ENCODE measurements around the gene MYOD1.

MYOD1 gene

DNA sequence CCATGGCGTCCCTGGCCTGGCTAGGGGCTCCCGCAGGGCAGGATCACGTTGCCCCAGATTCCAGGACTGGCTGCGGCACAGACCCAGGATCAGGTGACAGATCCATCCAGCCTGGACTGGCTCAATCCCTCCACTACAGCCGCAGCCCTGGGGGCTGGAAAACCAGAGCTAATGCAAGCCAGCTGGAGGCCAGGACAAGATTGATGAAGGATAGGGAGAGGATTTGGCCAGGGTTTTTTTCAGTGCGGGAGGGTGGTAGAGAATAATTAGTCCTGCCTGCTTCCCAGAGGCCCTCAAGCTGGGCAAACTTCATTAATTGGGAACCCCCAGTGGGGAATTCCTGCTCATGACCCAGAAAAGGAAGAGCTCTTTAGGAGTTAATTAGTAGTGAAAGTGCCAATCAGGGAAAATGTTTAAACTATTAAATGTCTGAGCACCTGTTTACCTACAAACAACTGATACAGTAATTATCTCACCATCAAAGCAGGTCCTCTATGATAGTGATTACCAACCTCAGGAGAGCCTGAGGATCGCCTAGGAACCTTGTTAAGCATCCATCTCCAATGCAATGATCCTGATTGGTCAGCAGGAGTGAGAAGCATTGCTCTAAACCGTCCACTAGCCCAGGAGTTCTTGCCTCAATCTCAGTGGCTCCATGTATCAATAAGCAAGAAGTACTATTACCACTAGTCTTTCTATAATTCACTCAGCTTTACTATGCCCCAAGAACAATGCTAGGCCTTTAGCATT is 33.0 kb upstream of the MYOD1 start:
- DNase-seq (ENCODE audit: low read depth): peak; percentile 49
- TF ChIP-seq, protein P1, sequence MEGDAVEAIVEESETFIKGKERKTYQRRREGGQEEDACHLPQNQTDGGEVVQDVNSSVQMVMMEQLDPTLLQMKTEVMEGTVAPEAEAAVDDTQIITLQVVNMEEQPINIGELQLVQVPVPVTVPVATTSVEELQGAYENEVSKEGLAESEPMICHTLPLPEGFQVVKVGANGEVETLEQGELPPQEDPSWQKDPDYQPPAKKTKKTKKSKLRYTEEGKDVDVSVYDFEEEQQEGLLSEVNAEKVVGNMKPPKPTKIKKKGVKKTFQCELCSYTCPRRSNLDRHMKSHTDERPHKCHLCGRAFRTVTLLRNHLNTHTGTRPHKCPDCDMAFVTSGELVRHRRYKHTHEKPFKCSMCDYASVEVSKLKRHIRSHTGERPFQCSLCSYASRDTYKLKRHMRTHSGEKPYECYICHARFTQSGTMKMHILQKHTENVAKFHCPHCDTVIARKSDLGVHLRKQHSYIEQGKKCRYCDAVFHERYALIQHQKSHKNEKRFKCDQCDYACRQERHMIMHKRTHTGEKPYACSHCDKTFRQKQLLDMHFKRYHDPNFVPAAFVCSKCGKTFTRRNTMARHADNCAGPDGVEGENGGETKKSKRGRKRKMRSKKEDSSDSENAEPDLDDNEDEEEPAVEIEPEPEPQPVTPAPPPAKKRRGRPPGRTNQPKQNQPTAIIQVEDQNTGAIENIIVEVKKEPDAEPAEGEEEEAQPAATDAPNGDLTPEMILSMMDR (conservative IDR thresholded peaks at IDR 0.05; ENCODE audit: low read length): no peak
- no peak overlapping the region for H3K4me3 ChIP-seq (ENCODE audit: low read length)

DNA sequence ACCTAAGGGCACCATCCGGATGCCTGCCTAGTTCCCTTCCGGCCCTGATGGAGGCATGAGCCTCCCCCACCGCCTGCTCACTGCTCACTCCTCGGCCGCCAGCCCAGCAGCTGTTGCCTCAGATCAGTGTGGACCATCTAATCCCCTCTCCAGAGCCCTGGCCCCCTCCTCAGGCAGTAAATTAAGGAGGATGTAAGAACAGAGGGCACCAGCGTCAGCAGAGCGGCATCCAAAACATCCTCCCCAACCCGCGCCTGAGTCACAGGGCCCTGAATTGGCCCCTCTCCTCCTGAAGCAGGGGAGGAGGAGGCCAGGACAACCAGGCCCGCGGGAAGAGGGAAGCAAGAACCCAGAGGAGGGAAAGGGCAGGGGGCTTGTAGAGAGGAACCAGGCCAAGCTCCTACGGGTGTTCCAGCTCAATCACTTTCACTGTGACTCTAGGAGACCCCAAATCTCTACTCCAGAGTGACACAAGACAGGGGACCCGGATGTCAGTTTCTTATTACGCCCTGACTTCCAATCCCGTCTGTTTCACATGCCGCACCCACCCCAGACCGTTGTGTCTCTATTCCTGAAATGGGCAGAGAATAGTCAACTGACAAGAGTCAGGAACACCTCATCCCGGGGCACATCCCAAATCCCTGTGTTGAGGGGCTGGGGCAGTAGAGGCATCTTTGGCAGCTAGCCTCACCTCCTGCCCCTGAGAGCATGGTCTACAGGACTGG is 31.3 kb upstream of the MYOD1 start:
- TF ChIP-seq, protein P1 (conservative IDR thresholded peaks at IDR 0.05; ENCODE audit: low read length): no peak
- no peak overlapping the region for H3K4me3 ChIP-seq (ENCODE audit: low read length)
- DNase-seq (ENCODE audit: low read depth): peak; percentile 54

DNA sequence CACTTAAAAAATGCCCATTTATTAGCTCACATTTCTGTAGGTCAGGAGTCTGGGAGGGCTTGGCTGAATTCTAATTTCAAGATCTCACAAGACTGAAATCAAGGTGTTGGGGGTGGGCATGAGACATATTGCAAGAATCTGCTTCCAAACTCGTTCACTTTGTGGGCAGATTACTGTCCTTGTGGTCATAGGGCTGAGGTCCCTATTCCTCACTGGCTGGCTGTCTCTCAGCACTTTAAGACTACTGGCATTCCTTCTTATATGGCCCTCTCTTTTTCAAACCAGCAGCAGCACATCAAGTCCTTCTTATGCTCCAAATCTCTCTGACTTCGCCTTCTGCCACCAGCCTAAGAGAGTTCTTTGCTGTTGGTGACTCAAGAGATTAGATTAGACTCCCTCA is 27.8 kb upstream of the MYOD1 start:
- no peak for DNase-seq (ENCODE audit: low read depth)
- TF ChIP-seq, protein P1 (conservative IDR thresholded peaks at IDR 0.05; ENCODE audit: low read length): no peak
- no peak overlapping the region for H3K4me3 ChIP-seq (ENCODE audit: low read length)

DNA sequence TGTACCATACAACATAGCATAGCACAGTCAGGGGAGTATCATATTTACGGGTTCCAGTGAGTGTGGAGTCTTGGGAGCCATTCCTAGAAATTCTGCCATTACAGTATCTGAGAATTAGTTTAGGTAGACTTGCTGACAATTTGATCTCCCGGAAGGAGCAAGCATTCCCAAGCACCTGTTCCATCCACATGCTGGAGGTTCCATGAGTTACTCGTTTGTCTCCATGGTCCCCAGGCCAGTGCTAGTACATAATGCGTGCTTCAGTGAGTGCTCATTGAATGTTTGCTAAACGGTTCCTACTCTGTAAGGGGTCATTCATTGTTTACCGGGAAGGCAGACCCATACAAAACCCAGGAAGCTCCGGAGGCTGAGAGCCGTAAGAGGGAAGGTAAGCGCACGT is 27.4 kb upstream of the MYOD1 start:
- no peak overlapping the region for H3K4me3 ChIP-seq (ENCODE audit: low read length)
- DNase-seq (ENCODE audit: low read depth): no peak
- TF ChIP-seq, protein P1 (conservative IDR thresholded peaks at IDR 0.05; ENCODE audit: low read length): no peak

DNA sequence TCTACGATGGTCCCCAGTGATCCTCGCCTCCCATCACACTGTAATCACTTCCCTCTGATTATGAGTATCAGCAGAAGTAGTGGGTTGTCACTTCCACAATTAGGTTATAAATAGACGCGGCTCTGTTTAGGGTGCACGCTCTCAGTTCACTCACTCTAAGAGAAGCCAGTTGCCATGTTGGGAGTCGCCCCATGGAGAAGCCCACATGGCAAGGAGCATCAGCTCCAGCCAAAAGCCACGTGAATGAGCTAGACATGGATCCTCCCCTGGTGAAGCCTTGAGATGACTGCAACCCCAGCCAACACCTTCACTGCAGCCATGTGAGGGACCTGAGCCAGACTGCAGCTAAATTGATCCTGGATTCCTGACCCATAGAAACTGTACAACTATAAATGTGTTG is 26.4 kb upstream of the MYOD1 start:
- no peak for DNase-seq (ENCODE audit: low read depth)
- no peak overlapping the region for H3K4me3 ChIP-seq (ENCODE audit: low read length)
- TF ChIP-seq, protein P1 (conservative IDR thresholded peaks at IDR 0.05; ENCODE audit: low read length): no peak

DNA sequence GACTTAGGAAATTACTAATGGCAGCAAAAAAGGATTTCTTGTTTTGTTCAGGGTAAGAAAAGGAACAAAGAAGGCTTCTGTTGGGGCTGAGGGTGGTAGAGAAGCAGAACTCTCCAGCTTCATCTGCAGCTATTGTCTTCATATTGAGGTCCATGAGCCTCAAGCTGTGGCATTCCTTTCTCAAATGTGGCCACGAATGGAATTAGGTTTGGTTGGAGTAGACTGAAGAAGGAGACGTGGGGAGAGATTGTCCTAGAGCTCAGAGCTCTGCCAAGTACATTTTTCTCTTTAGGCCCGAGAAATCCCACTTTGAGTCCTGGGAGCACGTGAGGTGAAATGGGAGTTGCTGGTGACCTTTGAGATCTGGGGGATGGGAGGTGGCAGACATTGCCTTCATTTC is 25.8 kb upstream of the MYOD1 start:
- TF ChIP-seq, protein P1 (conservative IDR thresholded peaks at IDR 0.05; ENCODE audit: low read length): no peak
- H3K4me3 ChIP-seq (ENCODE audit: low read length): no peak overlapping the region
- DNase-seq (ENCODE audit: low read depth): no peak
